Endothelial cell of umbilical vein (primary cell): ENCODE data around the gene DNAJC12.

ENCODE experiments used
- EZH2 ChIP-seq: IDR thresholded peaks from 2 replicates; pipeline ENCODE4 v1.6.1; 2012; ENCODE audit warnings: borderline replicate concordance, low read depth, mild to moderate bottlenecking, moderate library complexity, low read length, inconsistent platforms; ENCODE audit not compliant: severe bottlenecking
- GATA2 ChIP-seq: IDR thresholded peaks from 2 replicates; pipeline ENCODE4 v1.7.0; 2011; ENCODE audit warnings: low read depth, mild to moderate bottlenecking, moderate library complexity, mixed read lengths, low read length; ENCODE audit not compliant: insufficient read length, insufficient read depth
- JUN ChIP-seq: IDR thresholded peaks from 2 replicates; pipeline ENCODE4 v1.6.1; 2011; ENCODE audit warnings: borderline replicate concordance, low read depth; ENCODE audit not compliant: insufficient read length, insufficient read depth
- POLR2A ChIP-seq: IDR thresholded peaks from 2 replicates; pipeline ENCODE4 v1.6.1; 2012; ENCODE audit warnings: low read depth, mild to moderate bottlenecking, control low read depth, low read length
- POLR2AphosphoS5 ChIP-seq: IDR thresholded peaks from 2 replicates; pipeline ENCODE4 v1.6.1; 2012; ENCODE audit warnings: low read depth, mild to moderate bottlenecking, control low read depth, low read length, moderate library complexity; ENCODE audit not compliant: insufficient read depth
- TF ChIP-seq, protein P1 (sequence below), 2 donors: IDR thresholded peaks; 1 replicate in 1 of 2; 2 replicates in 1 of 2; pipeline ENCODE4 v1.5.1; 2011; ENCODE audit warnings: low read length in 2 of 2, mild to moderate bottlenecking in 2 of 2, moderate library complexity in 2 of 2, control low read depth in 1 of 2, inconsistent platforms in 1 of 2, low read depth in 1 of 2; ENCODE audit not compliant: insufficient read depth in 1 of 2; ENCODE audit errors: extremely low read depth in 1 of 2
- TF ChIP-seq, protein P2 (sequence below): IDR thresholded peaks from 2 replicates; pipeline ENCODE4 v1.6.1; 2011; ENCODE audit not compliant: insufficient read depth, insufficient read length

DNA sequence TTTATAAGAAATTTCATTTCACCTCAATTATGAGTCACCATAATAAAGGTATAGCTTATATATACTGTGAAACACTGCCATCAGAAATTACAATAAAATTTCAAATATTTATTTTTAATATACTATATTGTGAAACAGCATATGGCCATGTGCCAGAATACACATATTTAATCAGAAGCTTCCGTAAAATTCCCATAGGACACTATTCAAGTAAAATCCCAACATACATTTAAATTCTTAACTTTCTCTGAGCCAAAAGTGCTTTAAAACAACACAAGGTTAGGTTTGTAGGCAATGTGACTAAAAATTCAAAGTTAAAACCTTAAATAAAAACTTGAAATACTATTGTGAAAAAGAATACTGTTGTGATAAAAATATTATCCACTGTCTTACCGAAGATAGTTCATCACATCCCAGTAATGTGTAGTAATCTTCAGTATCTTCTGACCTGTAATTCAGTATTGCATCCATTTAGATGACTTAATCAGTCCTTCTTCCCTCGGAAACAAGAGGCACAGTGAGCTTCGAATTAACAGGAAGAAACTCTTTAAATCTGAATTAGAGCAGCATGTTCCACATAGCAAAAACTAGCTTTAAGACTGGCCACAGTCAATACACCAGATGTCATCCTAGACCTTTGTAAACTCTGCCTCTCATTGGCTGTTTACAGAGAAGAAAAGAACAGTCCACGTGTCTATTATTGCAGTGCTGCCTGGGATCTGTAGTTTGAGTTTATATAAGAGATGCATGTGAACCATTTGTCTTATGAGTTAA is at the start of gene DNAJC12:
- no peak for TF ChIP-seq POLR2A
- TF ChIP-seq JUN, result no peak
- TF ChIP-seq, protein P1, sequence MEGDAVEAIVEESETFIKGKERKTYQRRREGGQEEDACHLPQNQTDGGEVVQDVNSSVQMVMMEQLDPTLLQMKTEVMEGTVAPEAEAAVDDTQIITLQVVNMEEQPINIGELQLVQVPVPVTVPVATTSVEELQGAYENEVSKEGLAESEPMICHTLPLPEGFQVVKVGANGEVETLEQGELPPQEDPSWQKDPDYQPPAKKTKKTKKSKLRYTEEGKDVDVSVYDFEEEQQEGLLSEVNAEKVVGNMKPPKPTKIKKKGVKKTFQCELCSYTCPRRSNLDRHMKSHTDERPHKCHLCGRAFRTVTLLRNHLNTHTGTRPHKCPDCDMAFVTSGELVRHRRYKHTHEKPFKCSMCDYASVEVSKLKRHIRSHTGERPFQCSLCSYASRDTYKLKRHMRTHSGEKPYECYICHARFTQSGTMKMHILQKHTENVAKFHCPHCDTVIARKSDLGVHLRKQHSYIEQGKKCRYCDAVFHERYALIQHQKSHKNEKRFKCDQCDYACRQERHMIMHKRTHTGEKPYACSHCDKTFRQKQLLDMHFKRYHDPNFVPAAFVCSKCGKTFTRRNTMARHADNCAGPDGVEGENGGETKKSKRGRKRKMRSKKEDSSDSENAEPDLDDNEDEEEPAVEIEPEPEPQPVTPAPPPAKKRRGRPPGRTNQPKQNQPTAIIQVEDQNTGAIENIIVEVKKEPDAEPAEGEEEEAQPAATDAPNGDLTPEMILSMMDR (IDR thresholded peaks at IDR 0.05; ENCODE audit: extremely low read depth in 1 of 2, insufficient read depth in 1 of 2, low read depth in 1 of 2, low read length in 2 of 2), result no peak
- no peak for TF ChIP-seq POLR2AphosphoS5
- TF ChIP-seq, protein P2, sequence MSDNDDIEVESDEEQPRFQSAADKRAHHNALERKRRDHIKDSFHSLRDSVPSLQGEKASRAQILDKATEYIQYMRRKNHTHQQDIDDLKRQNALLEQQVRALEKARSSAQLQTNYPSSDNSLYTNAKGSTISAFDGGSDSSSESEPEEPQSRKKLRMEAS, result no peak
- no peak for TF ChIP-seq EZH2
- TF ChIP-seq GATA2, result no peak
